Neutrophil (primary cell): Measurements from ENCODE around the gene INHBA.

Experiments
- H3K27ac ChIP-seq: fragments of 200-600 bp; sonication (generic); 2 replicates; pipeline ENCODE4 v1.5.1; 2016; ENCODE audit warnings: mild to moderate bottlenecking, moderate library complexity
- H3K27me3 ChIP-seq: fragments of 200-600 bp; sonication (generic); 2 replicates; pipeline ENCODE4 v1.6.0; 2016; ENCODE audit warnings: mild to moderate bottlenecking
- H3K36me3 ChIP-seq: fragments of 200-600 bp; sonication (generic); 2 replicates; pipeline ENCODE4 v1.5.1; 2017
- H3K4me1 ChIP-seq, 2 experiments: fragments of 200-600 bp in 1 of 2; sonication (generic) in 1 of 2; 1 replicate in 1 of 2; 2 replicates in 1 of 2; pipeline versions ENCODE4 v1.5.1 to v1.6.1; 2013 to 2016; ENCODE audit warnings: low read depth in 1 of 2, low read length in 1 of 2, mild to moderate bottlenecking in 1 of 2, moderate library complexity in 1 of 2; ENCODE audit not compliant: control insufficient read depth in 1 of 2, insufficient read depth in 1 of 2
- H3K4me3 ChIP-seq, 2 experiments: fragments of 200-600 bp in 1 of 2; sonication (generic) in 1 of 2; 1 replicate in 1 of 2; 2 replicates in 1 of 2; pipeline ENCODE4 v1.5.1; 2013 to 2016; ENCODE audit warnings: low read depth in 1 of 2, low read length in 1 of 2, mild to moderate bottlenecking in 1 of 2, moderate library complexity in 1 of 2
- H3K9me3 ChIP-seq: fragments of 200-600 bp; sonication (generic); 2 replicates; pipeline ENCODE4 v1.5.1; 2016
- CTCF ChIP-seq: fragments of 200-600 bp; sonication (generic); IDR thresholded peaks from 2 replicates; pipeline ENCODE4 v1.5.1; 2016; ENCODE audit warnings: antibody characterized with exemption

The INHBA gene

GRCh38 chr7:41661596-41661995 lies 41.3 kb downstream of the INHBA start:
- Histone ChIP-seq H3K9me3 (no peaks in the 10 kb centered on the region), H3K4me1 (no peaks in the 10 kb centered on the region), H3K27me3 (no peaks in the 10 kb centered on the region), H3K27ac (no peak overlapping the region), H3K4me3 (no peak overlapping the region), H3K36me3 (no peaks in the 10 kb centered on the region)
- TF ChIP-seq CTCF = no peak

- TF ChIP-seq CTCF = no peak
- Histone ChIP-seq H3K4me1 (no peaks in the 10 kb centered on the region), H3K27me3 (no peaks in the 10 kb centered on the region), H3K4me3 (no peak overlapping the region), H3K36me3 (no peaks in the 10 kb centered on the region), H3K27ac (no peak overlapping the region), H3K9me3 (no peaks in the 10 kb centered on the region)
Observed at GRCh38 chr7:41659539-41659938, 43.4 kb downstream of the INHBA start.

- no peak for TF ChIP-seq CTCF
- H3K4me3 ChIP-seq = no peak overlapping the region
- H3K9me3 ChIP-seq = no peaks in the 10 kb centered on the region
Observed at GRCh38 chr7:41656366-41656765, 46.5 kb downstream of the INHBA start.

GRCh38 chr7:41655426-41655825 lies 47.5 kb downstream of the INHBA start:
- Histone ChIP-seq H3K9me3 (no peaks in the 10 kb centered on the region), H3K4me1 (peaks cover 0 to 6% of the 10 kb centered on the region in 2 experiments), H3K36me3 (no peaks in the 10 kb centered on the region), H3K27me3 (no peaks in the 10 kb centered on the region), H3K4me3 (no peak overlapping the region), H3K27ac (no peak overlapping the region)
- no peak for TF ChIP-seq CTCF

More at GRCh38 chr7:41656366-41656765, 46.5 kb downstream of the INHBA start:
- Histone ChIP-seq H3K27me3 (no peaks in the 10 kb centered on the region), H3K4me1 (peaks cover 0 to 6% of the 10 kb centered on the region in 2 experiments), H3K27ac (no peak overlapping the region), H3K36me3 (no peaks in the 10 kb centered on the region)

- H3K36me3 ChIP-seq = no peaks in the 10 kb centered on the region
- H3K4me3 ChIP-seq = no peak overlapping the region
- TF ChIP-seq CTCF = no peak
- H3K4me1 ChIP-seq = peaks cover 0 to 6% of the 10 kb centered on the region in 2 experiments
- no peaks in the 10 kb centered on the region for H3K9me3 ChIP-seq
- H3K27ac ChIP-seq = no peak overlapping the region
- no peaks in the 10 kb centered on the region for H3K27me3 ChIP-seq
Observed at GRCh38 chr7:41652267-41652666, 50.6 kb downstream of the INHBA start.

- Histone ChIP-seq H3K4me1 (peaks cover 0 to 6% of the 10 kb centered on the region in 2 experiments), H3K27ac (no peak overlapping the region), H3K4me3 (no peak overlapping the region), H3K9me3 (no peaks in the 10 kb centered on the region), H3K27me3 (no peaks in the 10 kb centered on the region), H3K36me3 (no peaks in the 10 kb centered on the region)
- no peak for TF ChIP-seq CTCF
Observed at GRCh38 chr7:41648501-41648900, 54.4 kb downstream of the INHBA start.
